NOMO-1 (cell line): Measurements from ENCODE around the gene CIZ1.
A peak's percentile ranks its signal among the peaks of the same experiment; 100 is the strongest.

Experiments
- DNase-seq, 2 experiments: peaks; one replicate each; lab custom pipeline; 2025; ENCODE audit not compliant: unreplicated experiment in 2 of 2; lab: John Stamatoyannopoulos, UW

CIZ1 gene

GRCh38 chr9:128213746-128214497, 22.6 kb upstream of the CIZ1 start:
- no peak for DNase-seq

DNA sequence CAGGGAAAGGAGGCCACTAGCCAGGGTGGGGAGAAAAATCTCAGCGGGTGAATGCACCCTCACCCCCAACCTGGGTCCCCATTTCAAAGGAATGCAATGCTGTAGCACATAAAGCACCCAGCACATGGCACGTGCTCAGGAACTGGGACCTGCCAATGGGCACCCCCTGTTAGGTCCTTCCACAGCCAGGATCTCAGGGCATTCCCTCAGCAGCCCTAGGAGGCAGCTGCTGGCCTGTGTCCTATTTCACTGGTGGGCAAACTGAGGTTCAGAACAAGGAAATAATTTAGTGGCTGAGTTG, 20.6 kb upstream of the CIZ1 start:
- no peak for DNase-seq

DNA sequence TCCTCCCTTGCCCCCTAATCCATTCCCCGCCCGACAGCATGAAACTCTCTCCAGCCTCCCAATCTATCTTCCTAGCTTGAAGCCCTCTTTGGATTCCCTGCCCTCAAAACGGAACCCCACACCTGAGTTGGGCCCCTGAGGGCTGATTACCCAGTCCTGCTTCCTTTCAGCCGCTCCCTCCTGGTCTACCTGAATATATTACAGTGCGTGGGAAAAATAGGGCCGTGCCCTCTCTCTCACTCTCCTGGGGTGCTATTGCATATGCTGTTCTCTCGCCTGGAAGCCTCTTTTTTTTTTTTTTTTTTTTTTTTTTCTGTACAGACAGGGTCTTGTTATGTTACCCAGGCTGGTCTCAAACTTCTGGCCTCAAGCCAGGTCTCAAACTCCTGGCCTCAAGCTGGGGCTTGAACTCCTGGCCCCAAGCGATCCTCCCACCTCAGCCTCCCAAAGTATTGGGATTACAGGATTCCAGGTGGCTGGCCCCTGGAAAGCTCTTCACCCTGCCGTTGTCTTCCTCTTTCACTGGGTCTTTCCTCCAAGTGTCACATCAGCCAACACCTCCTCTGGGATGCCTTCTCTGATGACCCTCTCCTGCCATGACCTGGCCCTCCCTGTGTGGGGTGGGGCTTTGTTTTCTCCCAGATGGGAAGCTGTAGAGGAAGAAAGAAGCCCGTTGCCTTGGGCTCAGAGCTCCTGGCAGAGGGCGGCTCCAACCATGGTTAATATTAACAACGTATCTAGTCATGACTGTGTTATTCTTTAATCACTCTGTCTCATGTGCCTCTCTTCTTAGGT, 20.0 kb upstream of the CIZ1 start:
- no peak for DNase-seq

DNA sequence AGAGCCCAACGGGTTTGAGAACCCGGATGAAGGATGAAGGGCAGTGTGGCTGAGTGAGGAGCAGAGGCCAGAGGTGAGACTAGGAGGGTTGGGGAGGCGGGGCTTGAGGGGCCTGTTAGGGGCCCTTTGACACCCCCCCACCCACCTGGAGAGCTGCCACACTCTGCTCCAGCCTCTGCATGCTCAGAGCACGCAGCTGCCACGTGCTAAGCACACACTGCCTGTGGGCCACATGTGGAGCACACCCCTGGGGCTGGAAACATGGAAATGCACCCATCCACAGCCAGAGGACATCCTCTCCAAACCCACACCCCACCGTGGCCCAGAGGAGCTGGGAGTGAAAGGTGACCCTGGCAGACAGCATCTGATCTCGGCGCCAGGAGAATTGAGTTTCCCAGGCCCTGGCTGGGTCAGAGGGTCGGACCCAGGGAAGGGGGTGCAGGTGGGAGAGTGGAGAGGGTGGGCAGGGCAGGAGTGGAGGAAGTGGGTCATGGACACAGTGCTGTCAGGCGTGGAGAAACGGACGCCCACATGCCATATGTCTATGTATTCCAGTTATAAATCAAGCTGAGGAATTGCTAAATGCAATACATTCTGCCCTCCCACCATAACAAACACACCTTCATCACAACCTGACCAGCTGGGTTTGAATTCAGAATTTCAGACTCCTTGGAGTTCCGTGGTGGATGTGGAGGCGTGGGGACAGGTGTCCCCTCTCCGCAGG, 17.7 kb upstream of the CIZ1 start:
- no peak for DNase-seq

DNA sequence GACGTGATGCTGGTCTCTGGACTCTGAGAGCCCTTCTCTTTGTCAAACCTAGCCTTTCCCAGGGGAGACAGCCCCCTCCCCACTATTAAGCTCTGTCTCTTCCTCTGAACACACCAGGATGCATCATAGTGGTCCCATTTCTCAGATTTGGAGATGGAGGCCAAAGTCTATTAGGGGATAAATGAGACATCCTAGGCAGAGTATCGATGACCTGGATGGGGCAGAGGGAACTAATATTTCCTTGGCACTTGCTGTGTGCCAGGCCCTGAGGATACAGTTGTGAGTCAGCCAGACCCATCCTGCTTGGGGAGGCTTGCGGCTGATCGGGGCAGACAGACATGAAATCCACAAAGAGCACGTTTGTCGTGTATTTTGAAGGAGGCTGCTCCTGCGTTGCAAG, 17.0 kb upstream of the CIZ1 start:
- no peak for DNase-seq

- no peak for DNase-seq
These were observed 15.8 kb upstream of the CIZ1 start for GRCh38 chr9:128206916-128207910.

GRCh38 chr9:128206484-128206883, 15.1 kb upstream of the CIZ1 start:
- no peak for DNase-seq

GRCh38 chr9:128205296-128205944, 14.0 kb upstream of the CIZ1 start:
- no peak for DNase-seq

DNA sequence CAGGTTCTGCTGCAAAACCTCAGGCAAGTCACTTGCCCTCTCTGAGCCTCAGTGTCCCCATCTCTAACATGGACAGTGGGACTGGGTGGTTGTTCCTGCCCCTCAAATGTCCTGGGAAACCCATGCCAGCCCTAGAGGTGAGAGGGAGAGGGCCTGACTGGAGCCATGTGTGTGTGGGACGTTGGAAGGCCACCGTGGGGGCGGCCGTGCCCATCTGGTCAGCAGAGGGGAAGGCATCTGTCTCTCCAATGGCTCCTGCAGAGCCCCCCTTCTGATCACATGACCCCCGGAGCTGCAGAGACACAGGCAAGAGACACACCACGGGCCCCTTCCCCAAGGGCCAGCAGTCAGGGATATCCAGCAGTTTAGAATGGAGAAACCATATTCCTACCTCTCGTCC, 13.5 kb upstream of the CIZ1 start:
- DNase-seq = no peak

DNA sequence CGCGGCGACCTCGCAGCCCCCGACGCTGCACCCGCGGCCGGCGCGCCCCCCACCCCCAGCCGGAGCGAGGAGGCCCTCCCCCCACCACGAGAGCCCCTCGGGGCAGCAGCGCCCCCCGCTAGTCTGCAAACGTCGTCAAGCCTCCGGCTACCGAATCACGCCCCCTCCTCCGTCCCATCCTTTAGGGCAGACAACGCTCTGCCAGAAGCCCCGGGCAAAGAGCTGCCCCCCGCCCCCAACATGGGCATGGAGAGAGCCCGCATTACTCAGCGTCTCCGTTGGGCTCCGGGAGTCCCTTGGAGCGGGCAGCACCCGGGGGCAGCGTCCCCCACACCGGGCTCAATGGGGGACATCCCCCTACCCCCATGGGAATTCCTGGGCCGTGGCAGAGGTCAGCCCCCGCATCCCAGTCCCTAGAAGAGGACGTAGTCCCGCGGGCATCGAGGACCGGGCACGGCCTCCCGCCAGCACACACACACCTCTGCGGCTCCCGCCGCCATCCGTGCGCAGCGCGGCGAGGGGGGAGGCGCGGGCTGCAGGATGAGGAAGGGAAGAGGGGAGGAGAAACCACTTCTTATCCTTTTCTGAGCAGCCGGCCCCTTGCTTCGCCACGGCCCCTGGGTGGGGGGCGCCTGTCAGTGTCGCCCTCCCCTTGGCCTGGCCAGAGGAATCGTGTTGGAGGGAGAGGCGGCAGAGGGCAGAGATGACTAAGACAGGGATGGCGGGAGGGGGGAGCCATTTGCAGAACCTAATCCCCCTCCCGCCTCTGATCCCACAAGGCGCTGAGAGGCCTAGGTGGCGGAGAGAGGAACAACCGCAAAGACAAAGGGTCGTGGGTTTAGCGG, 12.6 kb upstream of the CIZ1 start:
- DNase-seq = peak; percentile 24 to 43

DNA sequence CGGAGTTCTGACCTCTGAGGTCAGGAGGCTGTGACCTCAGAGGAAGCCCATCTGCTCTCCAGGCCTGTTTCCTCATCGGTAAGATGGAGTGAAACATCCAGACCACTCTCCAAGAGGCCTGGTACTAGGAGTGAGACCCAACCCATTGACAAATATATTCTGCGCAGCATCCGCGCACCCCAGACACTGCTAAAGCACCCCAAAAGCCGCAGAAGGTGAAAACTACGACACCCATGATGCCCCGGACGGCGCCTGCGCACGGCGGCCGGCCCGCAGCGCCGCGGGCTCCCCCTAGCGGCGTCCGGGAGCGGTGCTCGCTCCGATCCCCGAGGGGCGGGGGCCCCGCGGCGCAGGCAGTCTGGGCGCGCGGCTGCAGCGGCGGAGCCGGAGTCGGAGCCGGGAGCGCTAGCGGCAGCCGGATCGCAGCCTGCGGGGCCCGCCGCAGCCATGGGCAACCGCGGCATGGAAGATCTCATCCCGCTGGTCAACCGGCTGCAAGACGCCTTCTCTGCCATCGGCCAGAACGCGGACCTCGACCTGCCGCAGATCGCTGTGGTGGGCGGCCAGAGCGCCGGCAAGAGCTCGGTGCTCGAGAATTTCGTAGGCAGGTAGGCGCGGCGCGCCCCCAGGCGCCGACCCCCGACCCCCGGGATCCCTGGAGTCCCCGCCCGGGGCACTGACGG, 11.8 kb upstream of the CIZ1 start, which contains the start of gene DNM1:
Gene DNM1 (plus strand): TSS at position 356 of the 683 bp plus-strand sequence. CDS start 92 bp downstream, at position 448.
- peak; percentile 62 to 81 for DNase-seq

DNA sequence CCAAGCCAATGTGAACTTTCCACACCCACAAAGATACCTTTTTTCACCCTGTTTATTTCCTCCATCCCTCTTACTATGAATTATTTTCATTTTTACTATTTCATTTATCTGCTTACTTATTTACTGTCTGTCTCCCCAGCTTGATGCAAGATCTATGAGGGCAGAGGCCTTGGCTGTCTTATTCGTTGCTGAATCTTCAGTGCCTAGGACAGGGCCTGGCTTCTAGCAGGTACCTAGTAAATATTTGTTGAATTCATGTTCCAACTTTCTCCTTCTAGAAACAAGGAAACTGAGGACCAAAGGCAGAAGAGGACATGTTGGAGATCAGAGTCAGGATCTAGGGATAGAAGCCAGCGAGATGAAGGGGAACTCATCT, 11.3 kb upstream of the CIZ1 start:
- DNase-seq = no peak

- no peak for DNase-seq
These were observed 10.3 kb upstream of the CIZ1 start for GRCh38 chr9:128201441-128202369.

DNA sequence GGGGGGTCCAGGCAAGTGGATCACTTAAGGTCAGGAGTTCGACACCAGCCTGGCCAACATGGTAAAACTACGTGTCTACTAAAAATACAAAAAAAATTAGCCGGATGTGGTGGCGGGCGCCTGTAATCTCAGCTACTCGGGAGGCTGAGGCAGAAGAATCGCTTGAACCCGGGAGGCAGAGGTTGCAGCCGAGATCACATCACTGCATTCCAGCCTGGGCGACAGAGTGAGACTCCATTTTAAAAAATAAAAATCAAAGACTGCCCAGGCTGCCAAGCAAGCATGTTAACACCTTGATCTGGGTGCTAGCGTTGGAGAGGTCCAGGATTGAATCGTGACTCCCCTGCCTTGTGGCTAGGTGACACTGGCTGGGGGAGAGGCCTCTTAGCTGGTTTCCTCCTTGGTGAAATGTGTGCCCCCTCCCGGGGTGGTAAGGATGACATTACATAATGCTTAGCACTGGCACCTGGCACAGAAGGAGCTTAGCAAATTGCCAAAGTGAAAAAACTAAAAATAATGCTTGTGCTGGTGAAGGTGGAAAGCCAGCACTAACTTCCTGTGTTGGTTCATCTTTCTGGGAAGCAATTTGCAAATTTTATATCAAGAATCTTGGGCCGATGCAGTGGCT, 2.2 kb upstream of the CIZ1 start:
- no peak for DNase-seq

GRCh38 chr9:128192601-128193371, 1.4 kb upstream of the CIZ1 start:
- peak; percentile 69 to 75 for DNase-seq
